ENCODE results near the gene PPM1B.

The PPM1B gene

DNA sequence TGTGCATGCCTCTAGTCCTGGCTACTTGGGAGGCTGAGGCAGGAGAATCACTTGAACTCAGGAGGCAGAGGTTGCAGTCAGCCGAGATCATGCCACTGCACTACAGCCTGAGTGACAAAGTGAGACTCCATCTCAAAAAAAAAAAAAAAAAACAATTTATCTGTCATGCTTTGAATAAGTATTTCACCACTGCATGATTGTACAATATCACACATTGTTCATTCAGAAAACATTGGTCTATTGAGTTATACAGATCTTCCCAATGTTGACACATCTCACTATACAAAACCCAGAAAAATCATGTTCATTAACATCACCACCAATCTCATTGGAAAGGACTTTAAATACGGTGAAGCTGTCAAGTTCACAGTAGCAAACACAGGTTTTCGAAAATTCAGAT is 46.8 kb upstream of the PPM1B start:
- Histone ChIP-seq H3K4me2 (ENCODE audit: low read length) (no peak overlapping the region), H3F3A (ENCODE audit: control insufficient read depth, insufficient read depth) (no peaks in the 10 kb centered on the region), H4K20me1 (ENCODE audit: control insufficient read depth, insufficient read depth, low read depth, low read length) (no peaks in the 10 kb centered on the region), H3K27ac (ENCODE audit: low read depth, low read length) (no peak overlapping the region), H3K9me2 (replicated peaks; ENCODE audit: control insufficient read depth, low read length) (no peaks in the 10 kb centered on the region), H3K4me1 (ENCODE audit: control insufficient read depth, low read length) (peaks cover 6% of the 10 kb centered on the region), H3K9me3 (ENCODE audit: control insufficient read depth, insufficient read depth, low read length) (no peaks in the 10 kb centered on the region), H3K79me2 (ENCODE audit: control insufficient read depth, low read length) (no peaks in the 10 kb centered on the region), H3K36me3 (ENCODE audit: control insufficient read depth, low read length) (no peaks in the 10 kb centered on the region), H3K4me3 (ENCODE audit: low read length) (no peak overlapping the region), H3K27me3 (ENCODE audit: control insufficient read depth, low read length) (peaks cover 10% of the 10 kb centered on the region; the same call in 1 of the 2 replicates)
- TF ChIP-seq, protein P1, sequence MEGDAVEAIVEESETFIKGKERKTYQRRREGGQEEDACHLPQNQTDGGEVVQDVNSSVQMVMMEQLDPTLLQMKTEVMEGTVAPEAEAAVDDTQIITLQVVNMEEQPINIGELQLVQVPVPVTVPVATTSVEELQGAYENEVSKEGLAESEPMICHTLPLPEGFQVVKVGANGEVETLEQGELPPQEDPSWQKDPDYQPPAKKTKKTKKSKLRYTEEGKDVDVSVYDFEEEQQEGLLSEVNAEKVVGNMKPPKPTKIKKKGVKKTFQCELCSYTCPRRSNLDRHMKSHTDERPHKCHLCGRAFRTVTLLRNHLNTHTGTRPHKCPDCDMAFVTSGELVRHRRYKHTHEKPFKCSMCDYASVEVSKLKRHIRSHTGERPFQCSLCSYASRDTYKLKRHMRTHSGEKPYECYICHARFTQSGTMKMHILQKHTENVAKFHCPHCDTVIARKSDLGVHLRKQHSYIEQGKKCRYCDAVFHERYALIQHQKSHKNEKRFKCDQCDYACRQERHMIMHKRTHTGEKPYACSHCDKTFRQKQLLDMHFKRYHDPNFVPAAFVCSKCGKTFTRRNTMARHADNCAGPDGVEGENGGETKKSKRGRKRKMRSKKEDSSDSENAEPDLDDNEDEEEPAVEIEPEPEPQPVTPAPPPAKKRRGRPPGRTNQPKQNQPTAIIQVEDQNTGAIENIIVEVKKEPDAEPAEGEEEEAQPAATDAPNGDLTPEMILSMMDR (IDR thresholded peaks at IDR 0.05; ENCODE audit: low read depth, low read length, poor library complexity, severe bottlenecking) = no peak
- TF ChIP-seq EZH2phosphoT487 (IDR thresholded peaks at IDR 0.05; ENCODE audit: borderline replicate concordance, low read length) = no peak

DNA sequence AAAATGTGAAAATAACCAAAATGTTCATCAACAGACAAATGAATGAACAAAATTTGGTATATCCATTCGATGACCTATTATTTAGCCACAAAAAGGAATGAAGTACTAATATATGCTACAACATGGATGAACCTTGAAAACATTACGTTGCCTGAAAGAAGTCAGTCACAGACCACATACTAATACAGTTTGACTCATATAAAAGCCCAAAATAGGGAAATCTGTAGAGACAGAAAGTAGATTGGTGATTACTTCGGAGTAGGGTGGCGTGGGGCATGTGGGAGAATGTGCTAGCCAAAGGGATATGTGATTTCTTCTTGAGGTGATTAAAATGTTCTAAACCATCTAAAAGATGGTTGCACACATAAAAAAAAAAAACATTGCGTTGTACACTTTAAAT is 44.2 kb upstream of the PPM1B start:
- no peak overlapping the region for H3K4me3 ChIP-seq (ENCODE audit: low read length)
- H3K27me3 ChIP-seq (ENCODE audit: control insufficient read depth, low read length) = peaks cover 10% of the 10 kb centered on the region; the same call in 1 of the 2 replicates
- no peaks in the 10 kb centered on the region for H4K20me1 ChIP-seq (ENCODE audit: control insufficient read depth, insufficient read depth, low read depth, low read length)
- H3K27ac ChIP-seq (ENCODE audit: low read depth, low read length) = no peak overlapping the region
- no peaks in the 10 kb centered on the region for H3K9me3 ChIP-seq (ENCODE audit: control insufficient read depth, insufficient read depth, low read length)
- H3K4me2 ChIP-seq (ENCODE audit: low read length) = no peak overlapping the region
- no peaks in the 10 kb centered on the region for H3K9me2 ChIP-seq (replicated peaks; ENCODE audit: control insufficient read depth, low read length)
- TF ChIP-seq, protein P1 (IDR thresholded peaks at IDR 0.05; ENCODE audit: low read depth, low read length, poor library complexity, severe bottlenecking) = no peak
- TF ChIP-seq EZH2phosphoT487 (IDR thresholded peaks at IDR 0.05; ENCODE audit: borderline replicate concordance, low read length) = no peak
- no peaks in the 10 kb centered on the region for H3F3A ChIP-seq (ENCODE audit: control insufficient read depth, insufficient read depth)
- peaks cover 6% of the 10 kb centered on the region for H3K4me1 ChIP-seq (ENCODE audit: control insufficient read depth, low read length)
- H3K36me3 ChIP-seq (ENCODE audit: control insufficient read depth, low read length) = no peaks in the 10 kb centered on the region
- H3K79me2 ChIP-seq (ENCODE audit: control insufficient read depth, low read length) = no peaks in the 10 kb centered on the region

DNA sequence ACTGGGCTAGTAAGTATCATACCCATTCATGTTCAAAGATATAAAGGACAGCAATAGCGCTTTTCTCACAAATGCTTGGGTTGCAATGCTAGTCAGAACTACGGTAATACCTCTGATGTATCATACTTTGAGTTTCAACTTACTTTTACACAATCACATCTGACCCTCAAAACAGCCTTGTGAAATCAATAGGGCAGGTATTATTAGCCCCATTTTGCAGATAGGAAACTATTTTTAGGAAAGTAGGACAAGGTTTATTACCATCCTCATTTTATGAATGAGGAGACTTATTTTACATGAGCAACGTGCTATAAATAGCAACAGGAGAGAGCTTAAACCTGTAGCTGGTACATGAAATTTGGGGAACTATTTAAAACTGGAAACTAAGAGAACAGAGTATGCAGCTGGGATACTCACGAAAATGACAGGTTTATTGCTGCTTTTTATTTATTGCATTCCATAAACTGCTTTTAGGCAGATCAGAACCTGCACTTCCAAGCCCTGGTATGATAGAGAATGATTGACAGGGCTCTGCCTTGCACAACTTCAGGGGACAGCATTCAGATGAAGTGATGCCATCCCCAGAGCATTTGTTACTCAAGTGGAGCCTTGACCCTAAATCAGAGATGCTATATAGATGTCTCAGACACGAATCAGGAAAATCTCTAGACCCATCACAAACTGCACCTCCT is 42.4 kb upstream of the PPM1B start:
- H3F3A ChIP-seq (ENCODE audit: control insufficient read depth, insufficient read depth) = no peaks in the 10 kb centered on the region
- H3K36me3 ChIP-seq (ENCODE audit: control insufficient read depth, low read length) = no peaks in the 10 kb centered on the region
- no peaks in the 10 kb centered on the region for H4K20me1 ChIP-seq (ENCODE audit: control insufficient read depth, insufficient read depth, low read depth, low read length)
- H3K9me3 ChIP-seq (ENCODE audit: control insufficient read depth, insufficient read depth, low read length) = no peaks in the 10 kb centered on the region
- TF ChIP-seq, protein P1 (IDR thresholded peaks at IDR 0.05; ENCODE audit: low read depth, low read length, poor library complexity, severe bottlenecking) = no peak
- TF ChIP-seq EZH2phosphoT487 (IDR thresholded peaks at IDR 0.05; ENCODE audit: borderline replicate concordance, low read length) = no peak
- no peak overlapping the region for H3K4me2 ChIP-seq (ENCODE audit: low read length)
- H3K4me3 ChIP-seq (ENCODE audit: low read length) = no peak overlapping the region
- no peak overlapping the region for H3K27ac ChIP-seq (ENCODE audit: low read depth, low read length)
- no peaks in the 10 kb centered on the region for H3K79me2 ChIP-seq (ENCODE audit: control insufficient read depth, low read length)
- peaks cover 10% of the 10 kb centered on the region; the same call in 1 of the 2 replicates for H3K27me3 ChIP-seq (ENCODE audit: control insufficient read depth, low read length)
- peaks cover 6% of the 10 kb centered on the region for H3K4me1 ChIP-seq (ENCODE audit: control insufficient read depth, low read length)
- no peaks in the 10 kb centered on the region for H3K9me2 ChIP-seq (replicated peaks; ENCODE audit: control insufficient read depth, low read length)
